ENCODE data around the gene RUFY3. TPM values are rescaled to one million over a fixed set of nuclear protein-coding genes. Genes with fewer than 3 reads are reported as not detected.

The RUFY3 gene
- total and polyA plus RNA-seq, 4 donors = 9.2 to 35.2 (median 15.0) TPM

GRCh38 chr4:70704215-70704930 is 17.4 kb upstream of the RUFY3 start (continued):
- TF ChIP-seq, protein P1, sequence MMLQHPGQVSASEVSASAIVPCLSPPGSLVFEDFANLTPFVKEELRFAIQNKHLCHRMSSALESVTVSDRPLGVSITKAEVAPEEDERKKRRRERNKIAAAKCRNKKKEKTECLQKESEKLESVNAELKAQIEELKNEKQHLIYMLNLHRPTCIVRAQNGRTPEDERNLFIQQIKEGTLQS (IDR thresholded peaks at IDR 0.05) = no peak
- no peak for TF ChIP-seq NR2F2 (IDR thresholded peaks at IDR 0.05)
- peak; percentile 8 for TF ChIP-seq YY1 (IDR thresholded peaks at IDR 0.05)
- no peak for TF ChIP-seq HNF4A (conservative IDR thresholded peaks at IDR 0.05)
- TF ChIP-seq, protein P2, sequence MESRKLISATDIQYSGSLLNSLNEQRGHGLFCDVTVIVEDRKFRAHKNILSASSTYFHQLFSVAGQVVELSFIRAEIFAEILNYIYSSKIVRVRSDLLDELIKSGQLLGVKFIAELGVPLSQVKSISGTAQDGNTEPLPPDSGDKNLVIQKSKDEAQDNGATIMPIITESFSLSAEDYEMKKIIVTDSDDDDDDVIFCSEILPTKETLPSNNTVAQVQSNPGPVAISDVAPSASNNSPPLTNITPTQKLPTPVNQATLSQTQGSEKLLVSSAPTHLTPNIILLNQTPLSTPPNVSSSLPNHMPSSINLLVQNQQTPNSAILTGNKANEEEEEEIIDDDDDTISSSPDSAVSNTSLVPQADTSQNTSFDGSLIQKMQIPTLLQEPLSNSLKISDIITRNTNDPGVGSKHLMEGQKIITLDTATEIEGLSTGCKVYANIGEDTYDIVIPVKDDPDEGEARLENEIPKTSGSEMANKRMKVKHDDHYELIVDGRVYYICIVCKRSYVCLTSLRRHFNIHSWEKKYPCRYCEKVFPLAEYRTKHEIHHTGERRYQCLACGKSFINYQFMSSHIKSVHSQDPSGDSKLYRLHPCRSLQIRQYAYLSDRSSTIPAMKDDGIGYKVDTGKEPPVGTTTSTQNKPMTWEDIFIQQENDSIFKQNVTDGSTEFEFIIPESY (IDR thresholded peaks at IDR 0.05) = no peak

DNA sequence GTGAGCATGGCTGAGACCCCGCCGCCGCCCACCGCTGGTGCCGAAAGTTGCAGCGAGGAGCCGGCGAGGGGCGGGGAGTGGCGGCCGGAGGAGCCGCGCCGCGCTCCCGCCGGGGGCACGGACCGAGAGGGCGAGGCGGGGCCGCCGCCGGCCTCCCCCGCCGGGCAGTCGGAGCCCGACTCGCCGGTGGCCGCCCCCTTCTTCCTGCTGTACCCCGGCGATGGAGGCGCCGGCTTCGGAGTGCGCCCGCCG is 16.9 kb upstream of the RUFY3 start:
- peak overlapping the region; percentile 97 to 99 for H3K27ac ChIP-seq (ENCODE audit: low read depth in 1 of 2, low read length in 2 of 2)
- H3K9me3 ChIP-seq (ENCODE audit: control insufficient read depth in 4 of 4, low read length in 3 of 4) = no peaks in the 10 kb centered on the region
- TF ChIP-seq CTCF (IDR thresholded peaks at IDR 0.05; ENCODE audit: low read depth, low read length, missing input control) (no peak), HNF4G (IDR thresholded peaks at IDR 0.05) (no peak), EGR1 (IDR thresholded peaks at IDR 0.05; ENCODE audit: low read depth in 2 of 2) (no peak), YY1 (IDR thresholded peaks at IDR 0.05) (no peak), NR2F2 (IDR thresholded peaks at IDR 0.05) (no peak), GABPA (IDR thresholded peaks at IDR 0.05 in 1 of 2, conservative IDR thresholded peaks at IDR 0.05 in 1 of 2) (no peak), RAD21 (IDR thresholded peaks at IDR 0.05) (no peak), RXRA (IDR thresholded peaks at IDR 0.05) (no peak)
- TF ChIP-seq, protein P1 (IDR thresholded peaks at IDR 0.05) = no peak
- H3K4me3 ChIP-seq (ENCODE audit: low read depth in 1 of 3, low read length in 3 of 3) = peak overlapping the region; percentile 74 to 100 (median 84)
- peaks cover 4 to 24% (median 12%) of the 10 kb centered on the region in 4 donors for H3K4me1 ChIP-seq (ENCODE audit: control insufficient read depth in 4 of 4, insufficient read depth in 4 of 4, low read length in 3 of 4)
- WGBS = under 1% methylated on average over 39 of the region's 39 CpGs
- no peaks in the 10 kb centered on the region for H3K27me3 ChIP-seq (ENCODE audit: control insufficient read depth in 4 of 4, insufficient read depth in 4 of 4, low read length in 3 of 4)
- H3K9ac ChIP-seq (ENCODE audit: low read depth in 1 of 2, low read length in 2 of 2) = peak overlapping the region in 1 of 2 donors; percentile 27
- no peak for DNase-seq (ENCODE audit: low spot score)
- no peaks in the 10 kb centered on the region for H3K36me3 ChIP-seq (ENCODE audit: control insufficient read depth in 4 of 4, insufficient read depth in 3 of 4, low read depth in 1 of 4, low read length in 3 of 4)

DNA sequence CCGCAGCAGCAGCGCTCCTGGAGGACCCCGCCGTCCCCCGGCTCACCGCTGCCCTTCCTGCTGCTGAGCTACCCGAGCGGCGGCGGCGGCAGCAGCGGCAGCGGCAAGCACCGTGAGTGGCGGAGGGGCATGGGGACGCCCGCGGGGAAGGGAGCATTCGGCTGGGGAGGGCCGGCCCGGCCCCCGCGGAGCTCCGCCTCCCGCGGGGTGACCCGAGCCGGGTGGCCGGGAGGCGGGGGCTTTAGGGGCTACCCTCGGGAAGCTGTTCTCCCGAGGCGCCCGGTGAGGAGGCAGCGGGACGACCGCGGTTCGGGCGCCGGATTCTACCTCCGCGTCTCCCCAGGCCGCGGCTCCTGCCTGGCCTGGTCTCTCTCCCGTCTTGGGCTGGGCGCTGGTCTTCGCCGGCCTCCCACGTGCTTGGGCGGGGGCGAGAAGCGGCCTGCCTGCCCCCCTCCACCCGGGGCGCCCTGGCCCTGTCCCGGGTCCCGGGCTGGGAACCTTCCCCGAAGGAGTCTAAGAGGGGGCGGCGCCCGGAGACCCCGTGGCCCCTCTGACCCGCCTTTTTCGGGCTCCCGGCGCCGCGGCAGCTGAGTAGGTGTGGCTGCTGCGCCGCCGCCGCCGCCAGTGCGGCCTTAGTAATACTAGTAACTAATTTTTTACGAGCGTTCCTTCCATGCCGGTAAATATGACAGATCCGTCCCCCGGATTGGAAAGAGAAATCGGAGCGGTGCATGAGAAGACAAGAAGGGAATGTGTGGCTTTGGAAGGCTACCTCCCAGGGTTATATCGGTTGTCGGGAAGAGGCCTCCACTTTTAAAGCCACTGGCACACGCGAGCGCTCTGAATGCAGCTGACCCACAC is 16.4 kb upstream of the RUFY3 start:
- peak overlapping the region; percentile 97 to 99 for H3K27ac ChIP-seq (ENCODE audit: low read depth in 1 of 2, low read length in 2 of 2)
- H3K9ac ChIP-seq (ENCODE audit: low read depth in 1 of 2, low read length in 2 of 2) = peak overlapping the region; percentile 61 to 82
- WGBS = under 1% methylated on average over 86 of the region's 86 CpGs
- H3K9me3 ChIP-seq (ENCODE audit: control insufficient read depth in 4 of 4, low read length in 3 of 4) = no peaks in the 10 kb centered on the region
- DNase-seq (ENCODE audit: low spot score) = peak; percentile 68
- no peaks in the 10 kb centered on the region for H3K36me3 ChIP-seq (ENCODE audit: control insufficient read depth in 4 of 4, insufficient read depth in 3 of 4, low read depth in 1 of 4, low read length in 3 of 4)
- TF ChIP-seq HNF4A (conservative IDR thresholded peaks at IDR 0.05) (no peak), HNF4G (IDR thresholded peaks at IDR 0.05) (no peak), RAD21 (IDR thresholded peaks at IDR 0.05) (peak in 1 of 2 donors; percentile 8), GABPA (IDR thresholded peaks at IDR 0.05 in 1 of 2, conservative IDR thresholded peaks at IDR 0.05 in 1 of 2) (no peak), TAF1 (conservative IDR thresholded peaks at IDR 0.05) (no peak), SP1 (IDR thresholded peaks at IDR 0.05) (no peak), CTCF (IDR thresholded peaks at IDR 0.05; ENCODE audit: low read depth, low read length, missing input control) (no peak), YY1 (IDR thresholded peaks at IDR 0.05) (peak; percentile 15), JUND (IDR thresholded peaks at IDR 0.05) (no peak), EGR1 (IDR thresholded peaks at IDR 0.05; ENCODE audit: low read depth in 2 of 2) (peak in 1 of 2 donors; percentile 14)
- TF ChIP-seq, protein P3, sequence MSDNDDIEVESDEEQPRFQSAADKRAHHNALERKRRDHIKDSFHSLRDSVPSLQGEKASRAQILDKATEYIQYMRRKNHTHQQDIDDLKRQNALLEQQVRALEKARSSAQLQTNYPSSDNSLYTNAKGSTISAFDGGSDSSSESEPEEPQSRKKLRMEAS (IDR thresholded peaks at IDR 0.05) = no peak
- peaks cover 4 to 25% (median 13%) of the 10 kb centered on the region in 4 donors for H3K4me1 ChIP-seq (ENCODE audit: control insufficient read depth in 4 of 4, insufficient read depth in 4 of 4, low read length in 3 of 4)
- H3K27me3 ChIP-seq (ENCODE audit: control insufficient read depth in 4 of 4, insufficient read depth in 4 of 4, low read length in 3 of 4) = no peaks in the 10 kb centered on the region
- H3K4me3 ChIP-seq (ENCODE audit: low read depth in 1 of 3, low read length in 3 of 3) = peak overlapping the region; percentile 74 to 100 (median 84)
